Ammon's horn (tissue), 1 donor: ENCODE results near the gene ARHGAP35.
"Not testable (repeated sequence)": the region's sequence is repeated elsewhere in the genome, so short reads cannot be mapped to it uniquely, and the experiment has no call there.

Source experiments
- DNase-seq: peaks from one replicate; pipeline ENCODE4 v3.0.0-alpha.2; 2016; ENCODE audit warnings: low spot score

Gene ARHGAP35

GRCh38 chr19:46871173-46871572 lies 10.4 kb downstream of the ARHGAP35 start:
- DNase-seq = not testable (repeated sequence)

GRCh38 chr19:46872967-46873366 lies 12.2 kb downstream of the ARHGAP35 start:
- DNase-seq = no peak

- DNase-seq = no peak
These were observed 14.4 kb downstream of the ARHGAP35 start for GRCh38 chr19:46875234-46875633.

GRCh38 chr19:46875657-46876056 lies 14.9 kb downstream of the ARHGAP35 start:
- no peak for DNase-seq

GRCh38 chr19:46878613-46879375 lies 18.0 kb downstream of the ARHGAP35 start:
- no peak for DNase-seq

GRCh38 chr19:46880431-46880830 lies 19.6 kb downstream of the ARHGAP35 start:
- no peak for DNase-seq

- DNase-seq = no peak
These were observed 20.3 kb downstream of the ARHGAP35 start for GRCh38 chr19:46881092-46881491.

GRCh38 chr19:46882034-46882433 lies 21.2 kb downstream of the ARHGAP35 start:
- no peak for DNase-seq

GRCh38 chr19:46882751-46883150 lies 22.0 kb downstream of the ARHGAP35 start:
- DNase-seq = not testable (repeated sequence)

- DNase-seq = no peak
These were observed 24.6 kb downstream of the ARHGAP35 start for GRCh38 chr19:46885411-46885810.

GRCh38 chr19:46886546-46887239 lies 25.9 kb downstream of the ARHGAP35 start:
- no peak for DNase-seq

GRCh38 chr19:46887240-46887782 lies 26.5 kb downstream of the ARHGAP35 start:
- DNase-seq = no peak

GRCh38 chr19:46890423-46891170 lies 29.8 kb downstream of the ARHGAP35 start:
- DNase-seq = no peak

- no peak for DNase-seq
These were observed 31.7 kb downstream of the ARHGAP35 start for GRCh38 chr19:46892252-46893179.

GRCh38 chr19:46896076-46896794 lies 35.4 kb downstream of the ARHGAP35 start:
- no peak for DNase-seq

- DNase-seq = peak; percentile 79
These were observed 37.9 kb downstream of the ARHGAP35 start for GRCh38 chr19:46898731-46899130.

- DNase-seq = no peak
These were observed 39.5 kb downstream of the ARHGAP35 start for GRCh38 chr19:46900341-46900740.

- no peak for DNase-seq
These were observed 41.1 kb downstream of the ARHGAP35 start for GRCh38 chr19:46901701-46902401.

GRCh38 chr19:46902402-46902766 lies 41.6 kb downstream of the ARHGAP35 start:
- DNase-seq = no peak

- DNase-seq = no peak
These were observed 42.7 kb downstream of the ARHGAP35 start for GRCh38 chr19:46903458-46903857.
